Head of caudate nucleus (tissue), 42 donors: Measurements from ENCODE around the gene C19orf81.

ENCODE experiments used
- DNase-seq, 42 donors: peaks; one replicate each; pipeline versions ENCODE4 v3.0.0 to v3.0.0-alpha.2; 2020 to 2021; ENCODE audit warnings: mixed read lengths in 7 of 42
- intact Hi-C: fragments of 100-400 bp; cut with DNase I; formaldehyde crosslinking; loops from one replicate; pipeline ENCODE4 v1.15.0; 2022

C19orf81 gene

DNA sequence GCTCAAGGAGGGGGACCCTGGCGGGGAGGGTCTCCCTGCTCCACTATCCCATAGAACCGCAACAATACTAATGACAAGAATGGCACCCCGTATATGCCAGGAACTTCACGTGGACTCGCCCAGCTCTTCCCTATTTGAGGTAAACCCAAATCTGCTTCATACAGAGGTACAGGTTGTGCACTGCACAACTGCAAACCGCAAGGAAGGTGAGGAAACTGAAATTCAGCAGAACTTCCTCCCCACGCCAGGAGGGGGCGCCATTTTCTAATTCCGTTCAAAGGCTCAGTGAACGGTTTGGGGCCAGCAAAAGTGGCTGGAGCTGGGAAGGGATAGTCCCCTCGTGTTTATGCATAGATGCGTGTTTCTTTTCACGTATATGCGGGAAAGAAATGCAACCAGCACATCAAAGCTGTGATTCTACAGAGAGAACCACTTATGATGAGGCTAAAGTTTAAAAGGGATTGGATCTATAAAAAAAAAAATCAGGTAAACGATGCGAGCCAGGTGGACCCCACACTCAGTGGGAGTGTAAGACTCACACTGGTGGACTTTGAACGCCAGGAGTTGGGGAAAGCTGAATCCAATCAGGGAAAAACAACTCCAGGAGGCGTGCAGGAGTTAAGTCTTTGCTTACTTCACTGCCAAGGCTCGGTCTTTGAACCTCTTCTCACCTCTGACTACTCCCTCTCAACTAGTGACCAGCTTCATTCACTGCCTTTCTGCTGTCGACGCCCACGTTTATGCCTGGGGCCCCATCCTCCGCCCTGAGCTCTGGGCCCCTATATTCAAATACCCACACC, 20.3 kb downstream of the C19orf81 start:
- peak in 39 of 42 donors; percentile 16 to 82 (median 59) for DNase-seq
- intact Hi-C loops, result loop anchor here (5.0 kb wide), 1 partner anchor 113 kb away; no protein-coding TSS in a partner anchor

DNA sequence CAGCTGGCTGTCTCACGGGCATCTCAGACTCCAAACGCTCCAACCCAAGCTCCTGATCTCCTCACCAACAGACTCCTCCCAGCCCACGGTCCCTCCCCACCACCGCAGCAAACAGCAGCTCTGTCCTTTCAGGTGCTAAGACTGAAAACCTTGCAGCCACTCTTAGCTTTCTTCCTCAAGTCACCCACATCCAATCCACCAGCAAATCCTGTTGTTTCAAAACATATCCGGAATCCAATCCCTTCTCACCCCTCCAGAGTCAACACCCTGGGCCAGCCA, 20.8 kb downstream of the C19orf81 start:
- intact Hi-C loops, result no loop called here
- no peak for DNase-seq

DNA sequence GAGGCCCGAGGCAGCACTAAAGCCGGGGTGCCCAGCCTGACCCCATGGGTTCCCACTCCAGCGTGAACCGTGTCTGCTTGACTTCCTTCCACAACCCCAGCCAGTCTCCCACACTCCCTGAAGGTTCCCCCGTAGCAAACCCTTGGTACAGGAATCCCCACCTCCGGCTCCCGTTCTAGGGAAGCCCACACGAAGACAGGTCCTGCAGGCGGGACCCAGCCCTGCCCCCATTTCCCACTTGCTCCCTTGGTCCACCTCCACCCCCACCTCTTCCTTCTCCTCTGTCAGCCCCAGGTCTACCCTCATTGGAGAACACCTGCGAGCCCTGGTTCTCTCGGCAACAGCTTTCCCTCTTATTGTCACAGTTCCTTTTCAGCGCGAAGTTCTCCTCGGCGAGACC, 23.9 kb downstream of the C19orf81 start:
- no peak for DNase-seq
- intact Hi-C loops, result no loop called here

DNA sequence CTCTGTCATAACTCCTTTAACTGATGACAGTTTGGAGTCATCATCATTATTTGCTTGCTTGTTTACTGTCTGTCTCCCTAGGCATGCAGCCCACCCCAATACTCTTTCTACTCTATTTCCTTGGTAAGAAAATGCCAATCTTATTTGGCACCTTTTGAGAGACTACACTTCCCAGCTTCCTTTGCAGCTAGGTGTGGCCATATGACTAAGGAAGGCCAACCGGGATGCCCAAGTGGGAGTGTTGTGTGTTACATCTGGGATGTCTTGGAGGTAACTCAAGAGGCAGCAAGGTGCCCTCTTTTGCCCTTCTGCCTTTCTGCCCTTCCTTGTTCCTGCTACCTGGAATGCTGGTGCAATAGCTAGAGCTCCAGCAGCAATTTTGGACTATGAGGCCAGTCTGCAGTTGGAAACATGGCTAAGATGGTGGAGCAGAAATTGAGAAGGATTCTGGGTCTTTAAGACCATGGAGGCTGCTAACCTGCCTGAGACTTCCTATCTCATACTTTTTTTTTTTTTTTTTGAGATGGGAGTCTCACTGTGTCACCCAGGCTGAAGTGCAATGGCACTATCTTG, 27.5 kb downstream of the C19orf81 start:
- DNase-seq, result no peak
- intact Hi-C loops, result no loop called here

DNA sequence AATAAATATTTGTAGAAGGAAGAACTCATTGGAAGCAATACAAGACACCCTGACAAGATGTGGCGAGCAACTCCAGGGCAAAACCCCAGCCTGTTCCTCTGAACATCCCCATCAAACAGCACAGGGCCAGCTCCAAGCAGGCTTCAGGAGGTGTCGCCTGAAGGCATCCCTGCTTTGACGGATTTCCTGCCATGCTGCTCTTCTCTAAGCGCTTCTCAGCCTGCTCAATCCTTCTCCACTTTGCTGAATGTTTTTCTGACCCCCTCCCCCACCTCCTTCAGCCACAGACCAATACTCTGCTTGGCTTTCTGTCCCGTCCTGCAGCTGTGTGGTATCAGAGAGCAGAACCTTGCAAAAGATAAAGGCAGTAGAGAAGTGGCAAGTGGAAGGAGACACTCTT, 28.4 kb downstream of the C19orf81 start:
- intact Hi-C loops, result no loop called here
- DNase-seq, result no peak

DNA sequence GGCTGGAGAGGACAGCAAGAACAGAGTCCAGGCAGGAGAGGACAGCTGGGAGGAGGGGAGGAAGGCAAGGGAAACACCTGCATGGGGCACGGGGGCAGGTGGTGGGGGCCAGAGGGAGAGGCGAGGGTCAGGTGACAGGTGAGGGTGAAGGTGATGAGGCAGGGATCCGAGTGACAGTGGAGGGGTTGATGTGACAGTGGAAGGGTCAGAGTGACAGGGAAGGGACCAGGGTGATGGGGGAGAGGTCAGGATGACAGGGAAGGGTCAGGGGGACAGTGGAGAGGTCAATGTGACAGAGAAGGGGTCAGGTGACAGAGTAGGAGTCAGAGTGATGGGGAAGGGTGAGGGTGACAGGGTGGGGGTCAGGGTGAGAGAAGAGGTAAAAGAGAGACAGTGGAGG, 29.1 kb downstream of the C19orf81 start:
- intact Hi-C loops, result no loop called here
- no peak for DNase-seq

DNA sequence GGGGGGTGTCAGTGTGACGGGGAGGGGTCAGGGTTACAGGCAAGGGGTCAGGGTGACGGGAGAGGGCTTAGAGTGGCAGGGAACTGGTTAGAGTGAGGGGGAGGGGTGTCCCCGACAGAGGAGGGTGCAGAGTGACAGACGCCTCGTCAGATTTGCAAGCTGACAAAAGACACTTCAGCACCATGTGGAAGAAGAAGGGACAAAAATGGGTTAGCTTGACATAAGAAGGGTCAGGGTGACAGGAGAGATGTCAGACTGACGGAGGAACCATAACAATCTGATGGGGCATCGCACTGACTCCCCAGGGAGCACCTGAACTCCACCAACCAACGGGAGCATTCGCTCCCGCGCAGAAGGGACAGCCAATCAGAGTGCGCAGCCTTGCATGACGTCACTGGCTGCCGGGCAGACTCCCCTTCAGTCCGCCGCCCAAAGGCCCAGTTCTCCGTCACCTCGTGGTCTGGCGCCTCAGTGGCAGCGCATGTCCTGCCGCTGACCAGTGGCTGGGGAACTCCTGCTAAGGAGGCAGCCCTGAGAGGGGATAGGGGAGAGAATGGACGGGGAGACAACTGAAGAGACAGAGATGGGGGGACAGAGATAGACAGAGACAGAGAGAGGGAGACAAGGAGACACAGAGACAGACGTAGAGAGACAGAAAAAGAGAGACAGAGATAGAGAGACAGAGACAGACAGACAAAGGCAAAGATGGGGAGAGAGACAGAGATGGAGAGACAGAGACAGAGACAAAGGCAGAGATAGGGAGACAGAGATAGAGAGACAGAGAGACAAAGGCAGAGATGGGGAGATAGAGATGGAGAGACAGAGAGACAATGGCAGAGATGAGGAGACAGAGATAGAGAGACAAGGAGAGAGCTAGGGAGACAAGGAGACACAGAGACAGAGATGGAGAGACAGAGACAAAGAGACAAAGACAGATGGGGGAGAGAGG, 30.2 kb downstream of the C19orf81 start:
- intact Hi-C loops, result no loop called here
- peak; percentile 77 to 92 (median 84) for DNase-seq

DNA sequence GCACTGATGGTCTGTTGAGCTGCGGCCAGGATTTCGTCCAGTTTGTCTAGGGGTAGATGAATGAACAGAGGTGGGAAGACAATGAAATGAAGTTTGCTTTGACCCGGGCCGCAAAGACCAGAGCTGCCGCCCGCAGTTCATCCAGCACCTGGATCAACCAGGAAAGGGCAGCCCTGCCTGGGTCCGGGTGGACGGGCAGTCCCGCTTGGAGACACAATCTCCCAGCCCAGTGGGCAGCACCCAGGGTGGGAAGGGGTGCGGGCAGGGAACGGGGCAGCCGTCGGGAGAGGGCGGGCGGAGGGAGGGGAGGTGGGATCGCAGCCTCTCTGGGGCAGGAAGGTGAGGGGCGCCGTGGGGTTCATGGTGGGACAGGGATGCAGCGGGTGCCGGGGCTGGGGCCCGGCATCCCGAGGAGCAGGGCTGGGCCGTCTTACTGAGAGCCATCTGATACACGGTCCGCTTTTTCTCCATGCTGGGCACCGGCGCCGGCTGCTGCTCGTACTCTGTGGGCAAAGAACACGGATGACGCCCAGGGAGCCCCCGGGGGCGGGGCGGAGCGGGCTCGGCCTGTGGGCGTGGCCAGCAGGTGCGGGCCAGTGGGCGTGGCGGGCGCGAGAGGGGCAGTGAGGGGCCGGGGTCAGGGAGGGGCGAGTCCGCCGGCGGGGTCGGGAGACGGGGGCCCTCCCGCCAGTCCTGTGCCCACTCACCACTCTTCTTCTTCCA, 37.2 kb downstream of the C19orf81 start:
- DNase-seq, result no peak
- intact Hi-C loops, result no loop called here

DNA sequence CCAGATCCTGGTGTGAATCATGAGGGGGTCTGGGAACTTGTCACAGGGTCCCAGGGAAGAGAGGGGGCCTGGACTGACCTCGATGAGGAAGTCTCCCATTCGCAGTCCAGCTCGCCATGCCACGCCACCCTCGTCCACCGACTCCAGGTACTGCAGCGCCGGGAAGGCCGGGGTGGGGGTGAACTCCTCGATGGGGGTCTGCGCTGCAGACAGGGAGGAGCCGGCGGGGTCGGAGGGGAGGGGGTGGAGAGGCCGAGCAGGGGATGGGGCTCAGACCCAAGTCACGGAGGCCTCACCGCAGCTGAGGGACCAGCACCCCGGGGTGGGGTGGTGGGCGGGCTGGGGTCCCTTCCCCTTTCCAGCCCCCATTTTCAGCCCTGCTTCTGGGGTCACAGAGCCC, 39.5 kb downstream of the C19orf81 start:
- DNase-seq, result no peak
- intact Hi-C loops, result no loop called here

DNA sequence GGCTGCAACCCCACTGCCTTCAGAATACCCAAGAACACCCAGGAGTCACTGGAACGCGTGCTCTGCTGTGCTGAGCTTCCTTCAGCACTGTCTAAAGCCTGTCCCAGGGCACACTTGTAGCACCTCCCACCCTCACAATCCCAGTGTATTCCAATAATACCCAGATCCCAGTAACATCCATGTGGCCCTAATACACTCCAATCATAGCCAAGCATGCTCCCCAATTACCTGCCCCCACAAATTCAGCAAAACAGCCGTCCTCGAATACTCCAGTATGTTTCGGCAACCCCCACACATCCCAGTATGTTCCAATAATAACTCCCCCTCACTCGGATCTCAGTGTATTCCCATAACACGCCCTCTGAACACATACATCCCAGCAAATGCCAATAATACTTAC, 41.2 kb downstream of the C19orf81 start:
- intact Hi-C loops, result no loop called here

DNA sequence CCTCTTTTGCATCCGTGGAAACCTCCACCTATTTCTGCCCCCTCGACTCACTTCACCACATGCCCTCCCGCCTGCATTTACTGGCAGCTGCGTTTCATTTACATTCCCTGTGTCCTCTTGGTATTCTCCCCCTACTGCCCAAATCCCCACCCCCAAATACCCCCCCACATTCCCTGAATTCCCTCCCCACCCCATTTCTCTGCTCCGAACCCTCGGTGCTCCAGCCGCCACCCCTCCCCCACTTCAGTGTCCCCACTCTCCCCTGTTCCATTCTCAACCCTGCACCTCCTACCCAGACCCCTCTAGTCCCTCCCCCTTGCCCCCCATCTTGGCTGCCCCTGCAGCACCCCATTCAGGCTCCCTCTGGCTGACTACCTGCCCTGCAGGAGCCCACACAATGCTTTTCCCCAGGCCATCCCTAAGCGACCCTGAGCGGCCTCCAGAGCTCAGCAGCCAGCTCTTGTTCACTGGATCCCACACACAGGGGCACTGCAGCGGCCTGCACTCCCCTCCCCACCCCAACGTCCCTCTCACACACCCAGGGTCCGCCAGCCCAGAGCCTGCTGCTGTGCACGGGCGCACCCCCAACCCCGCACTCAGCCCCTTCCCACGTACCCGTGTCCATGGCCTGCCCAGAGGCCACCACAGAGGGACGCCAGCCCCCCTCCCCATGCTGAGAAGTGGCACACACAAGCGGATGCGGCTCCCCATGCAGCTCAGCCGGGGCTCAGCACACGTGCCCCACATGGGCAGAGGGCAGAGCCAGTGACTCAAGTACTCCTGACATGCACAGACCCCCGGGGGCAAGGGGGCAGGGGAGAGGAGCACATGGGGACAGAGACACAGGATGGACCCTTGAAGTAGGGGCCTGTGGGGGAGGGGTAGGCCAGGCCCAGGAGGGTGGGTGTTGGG, 44.1 kb downstream of the C19orf81 start:
- DNase-seq, result no peak
- intact Hi-C loops, result no loop called here

More for the DNA sequence above, 41.2 kb downstream of the C19orf81 start:
- DNase-seq, result peak in 25 of 42 donors; percentile 16 to 68 (median 32)

DNA sequence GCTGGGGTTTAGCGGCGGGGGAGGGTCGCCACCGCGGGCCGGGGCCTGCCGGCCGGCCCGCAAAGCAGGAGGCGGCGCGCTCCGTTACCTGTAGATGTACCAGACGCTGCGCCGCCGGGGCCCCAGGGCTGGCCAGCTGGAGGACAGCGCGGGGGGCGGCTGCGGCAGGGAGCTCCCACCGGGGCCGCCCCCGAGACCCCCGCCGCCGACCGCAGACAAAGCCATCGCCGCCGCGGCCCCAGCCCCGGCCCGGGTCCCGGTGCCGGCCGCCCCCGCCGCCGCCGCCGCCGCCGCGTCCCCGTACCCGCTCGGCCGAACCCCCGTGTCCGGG, 45.5 kb downstream of the C19orf81 start:
- intact Hi-C loops, result no loop called here
- no peak for DNase-seq

DNA sequence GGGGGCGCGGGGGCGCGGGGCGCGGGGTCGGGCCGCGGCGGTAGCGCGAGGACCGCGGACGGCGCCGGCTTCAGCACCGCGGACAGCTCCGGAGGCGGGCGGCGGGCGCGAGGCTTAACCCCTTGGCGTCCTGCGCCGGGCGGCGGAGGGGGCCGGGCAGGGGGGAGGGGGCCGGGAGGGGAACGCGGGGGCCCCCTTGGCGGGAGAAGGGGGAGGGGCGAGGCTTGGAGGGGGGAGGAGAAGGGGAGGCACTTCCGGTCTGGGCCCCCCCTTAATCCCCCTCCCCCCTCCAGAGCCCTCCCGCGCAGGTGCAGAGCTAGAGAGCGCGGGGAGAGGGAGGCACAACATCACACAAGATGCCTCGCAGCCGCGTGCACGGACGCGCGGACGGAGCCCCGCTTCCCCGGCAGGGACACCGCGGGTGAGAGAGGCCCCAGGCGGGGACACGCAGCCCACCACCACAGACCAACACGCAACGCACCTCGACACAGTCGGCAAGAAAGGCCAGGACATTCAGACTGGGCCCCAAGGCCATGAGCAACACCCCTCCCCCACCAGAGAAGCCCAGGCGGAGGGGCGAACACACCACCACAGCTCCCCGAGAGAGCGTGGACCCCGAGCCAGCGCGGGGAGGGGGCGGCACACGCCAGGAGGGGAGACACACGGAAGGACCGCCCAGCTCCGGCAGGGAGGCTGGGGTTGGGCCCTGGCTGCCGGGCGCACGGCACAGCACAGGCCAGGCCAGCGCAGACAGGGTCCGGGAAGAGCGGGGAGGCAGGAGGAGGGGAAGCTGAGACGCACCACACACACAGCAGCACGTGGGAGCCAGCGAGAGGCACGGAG, 46.2 kb downstream of the C19orf81 start:
- intact Hi-C loops, result no loop called here
- peak in 2 of 42 donors; percentile 22 to 32 for DNase-seq

DNA sequence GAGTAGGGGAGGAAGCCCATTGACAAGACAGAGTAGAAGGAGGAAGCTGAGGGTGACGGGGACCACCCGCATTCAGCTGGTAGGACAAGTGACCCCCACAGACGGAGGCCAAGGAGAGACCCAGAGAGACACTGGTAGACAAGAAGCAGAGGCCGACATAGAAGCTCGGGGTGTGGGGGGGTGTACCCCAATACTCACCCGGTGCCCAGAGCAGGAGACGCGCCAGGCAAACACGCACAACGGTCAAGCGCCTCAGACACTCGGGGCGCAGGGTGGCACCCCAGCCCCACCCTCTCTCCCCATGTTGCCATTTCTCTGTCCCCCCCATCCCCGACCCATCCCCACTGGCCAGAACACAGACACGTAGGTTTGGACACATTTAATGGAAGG, 46.8 kb downstream of the C19orf81 start:
- no peak for DNase-seq

DNA sequence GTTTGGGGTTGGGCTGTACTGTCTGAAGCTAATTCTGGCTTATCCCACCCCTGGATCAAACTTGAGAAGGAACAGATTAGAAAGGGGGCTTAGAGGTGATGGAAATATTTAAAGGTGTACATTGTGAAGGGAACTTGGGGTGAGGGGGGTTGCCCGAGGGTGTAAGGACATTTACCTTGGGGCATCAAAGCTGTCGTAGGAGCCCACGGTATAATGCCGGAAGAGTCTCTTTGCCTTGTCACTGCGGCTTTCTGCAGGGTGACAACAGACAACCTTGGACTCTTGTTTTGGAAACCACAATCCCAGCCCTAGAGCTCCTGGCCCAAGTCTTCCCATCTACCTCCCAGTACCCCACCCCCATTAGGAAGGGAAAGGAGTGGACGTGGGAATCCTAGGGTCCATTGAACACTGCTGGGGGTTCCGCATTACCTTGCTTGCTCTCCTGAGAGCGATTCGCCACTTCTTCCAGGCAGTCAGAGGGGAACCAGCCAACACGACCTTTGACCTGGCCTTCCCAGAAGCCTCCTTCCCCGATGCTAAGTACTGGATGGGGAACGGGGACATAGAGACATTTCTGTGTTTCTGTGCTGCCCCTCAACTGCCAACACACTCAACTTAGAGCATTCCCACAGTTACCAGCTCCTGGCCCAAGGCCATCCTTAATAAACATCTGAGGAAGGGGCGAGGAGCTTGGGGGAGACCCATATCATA, 48.3 kb downstream of the C19orf81 start:
- intact Hi-C loops, result no loop called here
- no peak for DNase-seq

More for the DNA sequence above, 46.8 kb downstream of the C19orf81 start:
- intact Hi-C loops, result no loop called here

DNA sequence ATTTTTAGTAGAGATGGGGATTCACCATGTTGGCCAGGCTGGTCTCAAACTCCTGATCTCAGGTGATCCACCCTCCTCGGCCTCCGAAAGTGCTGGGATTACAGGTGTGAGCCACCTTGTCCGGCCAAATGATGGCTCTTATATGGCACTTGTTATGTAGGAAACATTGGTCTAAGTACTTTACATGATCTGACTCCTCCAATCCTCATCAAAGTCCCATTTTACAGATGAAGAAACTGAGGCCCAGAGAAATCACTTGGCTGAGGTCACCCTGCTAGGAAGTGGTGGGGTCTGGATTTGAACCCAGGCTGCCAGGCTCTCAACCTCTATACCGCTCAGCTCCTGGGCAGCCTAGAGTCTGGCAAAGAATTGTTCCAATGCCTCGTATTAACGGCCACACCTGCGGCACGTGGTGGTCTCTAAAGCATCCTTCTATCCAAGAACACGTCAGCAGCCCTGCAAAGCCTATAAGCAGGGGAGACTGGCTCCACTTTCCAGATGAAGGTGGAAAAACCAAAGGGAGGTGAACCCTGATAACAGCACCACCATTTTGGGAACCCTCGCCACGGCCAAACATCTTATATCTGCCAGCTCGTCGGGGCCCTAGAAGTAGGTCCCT, 52.2 kb downstream of the C19orf81 start:
- no peak for DNase-seq
- intact Hi-C loops, result no loop called here
